ENCODE measurements around the gene ANGPTL2.
"Not testable (repeated sequence)": the region's sequence is repeated elsewhere in the genome, so short reads cannot be mapped to it uniquely, and the experiment has no call there.

The ANGPTL2 gene, protein sequence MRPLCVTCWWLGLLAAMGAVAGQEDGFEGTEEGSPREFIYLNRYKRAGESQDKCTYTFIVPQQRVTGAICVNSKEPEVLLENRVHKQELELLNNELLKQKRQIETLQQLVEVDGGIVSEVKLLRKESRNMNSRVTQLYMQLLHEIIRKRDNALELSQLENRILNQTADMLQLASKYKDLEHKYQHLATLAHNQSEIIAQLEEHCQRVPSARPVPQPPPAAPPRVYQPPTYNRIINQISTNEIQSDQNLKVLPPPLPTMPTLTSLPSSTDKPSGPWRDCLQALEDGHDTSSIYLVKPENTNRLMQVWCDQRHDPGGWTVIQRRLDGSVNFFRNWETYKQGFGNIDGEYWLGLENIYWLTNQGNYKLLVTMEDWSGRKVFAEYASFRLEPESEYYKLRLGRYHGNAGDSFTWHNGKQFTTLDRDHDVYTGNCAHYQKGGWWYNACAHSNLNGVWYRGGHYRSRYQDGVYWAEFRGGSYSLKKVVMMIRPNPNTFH

DNA sequence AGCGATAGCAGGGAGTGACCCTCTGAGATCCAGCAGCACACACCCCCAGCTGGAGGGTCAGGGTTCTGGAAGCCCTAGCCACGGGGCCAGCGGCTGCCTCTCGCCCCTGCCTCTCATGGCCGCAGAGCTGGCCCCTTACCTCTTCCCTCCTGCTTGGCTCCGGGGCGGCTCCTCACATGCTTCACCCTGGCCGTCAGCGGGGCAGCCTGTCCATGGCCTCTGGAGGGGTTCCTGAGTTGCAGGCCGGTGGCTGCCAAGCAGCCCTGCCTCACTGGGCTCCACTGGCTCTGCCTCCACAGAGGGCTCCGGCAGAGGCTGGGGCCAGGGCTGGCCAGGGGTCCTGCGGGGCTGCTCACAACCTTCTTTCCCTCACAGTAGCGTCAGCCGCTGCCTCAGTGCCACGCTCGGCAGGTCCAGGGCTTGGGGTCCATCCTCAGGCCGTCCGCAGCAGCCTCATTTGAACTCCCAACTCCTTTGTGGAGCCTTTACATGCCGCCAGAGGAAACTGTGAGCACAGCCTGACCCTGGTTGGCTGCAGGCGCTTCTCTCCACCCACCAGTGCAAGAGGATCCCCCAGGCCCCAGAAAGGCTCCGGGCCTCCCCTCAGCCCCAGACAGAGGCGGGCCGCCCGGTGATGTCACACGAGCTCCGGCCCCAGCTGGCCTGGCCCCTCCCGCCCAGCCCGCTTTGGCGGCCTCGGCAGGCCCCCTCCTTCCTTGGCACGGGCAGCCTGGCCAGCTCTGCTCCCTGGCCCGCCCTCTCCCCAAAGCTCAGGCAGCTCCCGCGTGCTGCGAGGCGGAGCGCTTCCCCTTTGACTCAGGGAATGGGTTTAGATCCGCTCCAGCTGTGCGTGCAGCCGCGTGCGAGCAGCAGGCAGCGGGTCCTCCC lies at the start of gene ANGPTL2:
Gene ANGPTL2, minus strand, starts transcription at position 460 of the 888 bp plus-strand sequence. CDS start 13,904 bp downstream, outside the sequence.
- DNase-seq: no peak

DNA sequence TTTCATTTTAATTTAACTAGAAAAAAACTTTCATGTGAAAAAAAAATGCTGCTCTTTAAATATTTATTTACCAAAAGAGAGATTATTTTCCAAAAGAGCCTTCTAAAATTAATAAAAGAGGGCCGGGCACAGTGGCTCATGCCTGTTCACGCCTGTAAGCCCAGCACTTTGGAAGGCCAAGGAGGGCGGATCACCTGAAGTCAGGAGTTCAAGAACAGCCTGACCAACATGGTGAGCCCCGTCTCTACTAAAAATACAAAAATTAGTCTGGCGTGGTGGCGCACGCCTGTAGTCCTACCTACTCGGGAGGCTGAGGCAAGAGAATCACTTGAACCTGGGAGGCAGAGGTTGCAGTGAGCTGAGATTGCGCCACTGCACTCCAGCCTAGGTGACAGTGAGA lies 48.9 kb upstream of the ANGPTL2 start:
- DNase-seq: not testable (repeated sequence)

DNA sequence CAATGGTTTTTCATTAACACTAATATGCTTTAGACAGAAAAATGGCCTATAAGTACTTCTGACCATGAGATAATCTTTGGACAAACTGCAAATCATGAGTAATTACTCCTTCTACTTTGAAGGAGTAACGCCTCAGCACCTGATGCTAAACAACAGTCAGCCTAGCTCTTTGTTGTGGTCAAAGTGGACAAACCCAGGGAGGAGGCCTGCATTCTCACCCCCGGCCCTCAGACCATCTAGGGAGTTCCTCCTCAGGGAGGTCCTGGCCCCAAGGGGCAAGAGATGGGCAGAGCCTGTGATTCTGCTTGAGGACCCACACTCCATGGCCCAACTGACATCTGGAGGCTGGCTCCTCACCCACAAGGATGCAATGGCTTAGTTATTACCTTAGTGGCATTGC lies 48.2 kb upstream of the ANGPTL2 start:
- no peak for DNase-seq

DNA sequence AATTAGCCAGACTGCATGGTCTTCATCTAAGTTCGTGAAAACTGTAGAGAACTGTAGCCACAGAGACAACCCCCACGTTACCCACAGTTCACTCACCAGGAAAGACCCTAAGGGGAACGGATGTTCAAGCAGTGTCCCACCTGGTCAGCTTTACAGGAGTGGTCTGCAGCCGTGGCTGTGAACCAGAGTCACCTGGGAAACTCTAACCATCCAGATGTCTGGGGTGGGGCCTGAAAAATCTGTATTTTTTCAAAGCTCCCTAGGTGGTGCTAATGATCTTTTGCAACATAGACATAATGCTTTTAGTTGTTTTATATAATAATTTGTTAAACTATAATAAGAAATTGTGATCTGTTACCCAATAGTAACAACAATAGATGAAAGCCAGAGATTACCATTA lies 47.7 kb upstream of the ANGPTL2 start:
- no peak for DNase-seq

DNA sequence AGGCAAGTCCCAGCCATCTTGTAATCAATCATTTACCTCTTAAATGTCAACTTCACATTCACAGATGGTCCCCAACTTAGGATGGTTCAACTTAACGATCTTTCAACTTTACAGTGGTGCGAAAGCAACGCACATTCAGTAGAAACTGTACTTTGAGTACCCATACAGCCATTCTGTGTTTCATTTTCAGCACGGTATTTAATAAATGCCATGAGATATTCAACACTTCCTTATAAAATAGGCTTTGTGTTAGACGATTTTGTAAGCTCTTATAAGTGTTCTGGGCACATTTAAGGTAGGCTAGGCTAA lies 47.1 kb upstream of the ANGPTL2 start:
- no peak for DNase-seq

DNA sequence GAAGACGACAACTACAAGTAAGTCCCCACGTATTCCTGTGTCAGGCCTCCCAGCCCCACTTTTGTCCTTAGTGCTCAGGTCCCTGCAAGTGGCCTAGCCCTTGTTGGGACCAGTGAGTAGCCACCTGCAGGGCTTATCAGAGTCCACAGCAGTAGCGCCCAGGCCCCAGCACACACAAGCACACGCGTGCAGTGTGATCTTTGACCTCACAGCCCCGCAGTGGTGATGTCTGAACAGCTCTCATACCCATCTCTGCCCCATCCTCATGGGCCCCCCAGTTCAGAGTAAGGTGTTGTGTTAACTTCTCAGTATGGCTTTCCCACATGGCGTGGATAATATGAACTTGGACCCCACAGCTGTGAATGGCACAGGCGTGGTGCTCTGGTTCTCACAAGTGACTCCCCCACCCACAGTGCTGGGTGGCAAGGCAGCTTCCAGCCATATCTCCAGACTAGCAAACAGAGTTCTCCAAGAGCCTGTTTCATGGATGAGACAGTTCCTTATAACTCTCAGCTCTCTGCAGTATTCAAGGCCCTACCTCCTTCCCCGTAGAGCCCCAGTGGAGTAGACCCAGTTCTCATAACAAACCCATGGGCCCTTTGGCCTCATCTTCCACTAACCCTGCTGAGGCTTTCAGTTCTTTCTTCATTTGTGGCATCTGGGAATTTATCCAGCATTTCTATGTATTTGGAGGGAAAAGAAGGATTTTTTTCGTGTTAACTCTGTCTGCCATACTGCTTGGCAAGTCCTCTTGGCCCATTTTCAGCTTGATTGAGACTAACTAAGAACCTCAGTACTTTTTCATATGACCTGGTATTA lies 46.5 kb upstream of the ANGPTL2 start:
- no peak for DNase-seq

DNA sequence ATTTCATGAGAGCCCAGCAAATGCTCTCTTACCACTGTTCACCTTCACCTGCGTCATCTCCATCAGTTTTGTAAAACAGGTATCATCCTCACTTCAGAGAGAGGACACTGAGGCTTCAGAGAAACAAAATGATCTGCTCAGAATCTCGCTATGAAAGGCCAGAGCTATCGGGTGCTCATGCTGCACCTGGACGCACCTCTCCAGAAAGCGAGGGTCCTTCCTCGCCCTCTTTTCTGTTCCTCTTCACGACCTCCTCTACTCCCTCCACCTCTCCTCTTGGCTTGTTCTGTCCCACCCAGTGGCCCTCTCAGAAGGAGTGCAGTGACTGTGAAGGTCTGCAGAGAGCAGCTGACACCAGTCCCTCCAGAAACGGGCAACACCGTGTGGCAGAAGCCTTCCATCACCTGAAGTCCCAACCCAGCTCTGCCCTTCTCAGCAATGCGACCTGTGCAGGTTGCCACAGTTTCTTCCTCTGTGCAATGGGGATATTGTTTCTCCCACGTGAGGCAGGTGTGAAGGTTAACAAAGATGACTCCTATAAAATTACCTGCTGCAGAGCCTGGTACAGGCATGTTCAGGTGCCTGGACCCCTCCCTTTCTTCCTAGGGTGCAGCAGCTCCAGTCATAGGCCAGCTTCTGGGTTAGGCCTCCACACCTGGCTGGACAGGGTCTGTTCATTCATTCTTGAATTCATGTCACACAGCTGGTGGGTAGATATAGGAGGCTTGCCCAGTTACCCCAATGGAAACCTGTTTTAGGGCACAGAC lies 45.3 kb upstream of the ANGPTL2 start:
- no peak for DNase-seq

DNA sequence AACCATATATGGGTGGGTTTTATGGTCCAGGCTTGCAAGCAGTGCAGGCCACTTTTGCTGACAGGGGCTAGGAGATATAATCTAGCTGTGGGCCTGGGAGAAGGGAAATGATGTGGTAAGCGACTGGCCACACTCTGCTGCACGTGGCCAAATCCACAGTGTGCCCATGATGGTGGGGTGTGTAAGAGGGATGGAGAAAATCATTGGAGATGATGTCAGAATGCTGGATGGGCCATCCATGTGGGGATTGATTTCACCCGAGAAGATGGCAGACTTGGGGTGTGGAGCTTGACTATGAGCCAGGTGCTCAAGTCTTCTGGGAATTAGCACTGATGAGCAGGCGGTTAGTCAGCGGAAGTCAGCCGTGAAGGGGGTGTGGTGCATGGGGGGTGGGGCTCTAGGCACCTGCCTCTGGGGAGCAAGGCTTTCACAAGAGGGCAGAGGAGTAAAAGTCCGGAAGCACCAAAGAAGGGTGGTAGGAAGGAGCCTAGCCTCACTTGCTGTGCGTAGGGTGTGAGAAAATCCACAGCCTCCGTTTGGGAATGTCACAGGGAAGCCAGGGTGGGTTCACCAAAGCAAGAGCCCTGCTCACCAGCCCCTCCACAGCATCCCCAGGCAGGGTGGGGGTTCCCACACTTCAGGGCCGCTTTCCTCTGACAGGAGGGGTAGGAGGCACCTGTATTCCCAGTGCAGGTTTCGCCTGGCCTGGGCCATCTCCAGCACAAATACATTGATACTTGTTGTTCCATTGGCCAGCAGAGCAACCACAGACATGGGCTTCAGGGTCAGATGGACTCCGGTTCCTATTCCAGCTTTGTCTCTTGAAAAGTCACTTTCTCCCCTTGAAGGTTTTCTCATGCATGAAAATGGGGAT lies 44.5 kb upstream of the ANGPTL2 start:
- no peak for DNase-seq

DNA sequence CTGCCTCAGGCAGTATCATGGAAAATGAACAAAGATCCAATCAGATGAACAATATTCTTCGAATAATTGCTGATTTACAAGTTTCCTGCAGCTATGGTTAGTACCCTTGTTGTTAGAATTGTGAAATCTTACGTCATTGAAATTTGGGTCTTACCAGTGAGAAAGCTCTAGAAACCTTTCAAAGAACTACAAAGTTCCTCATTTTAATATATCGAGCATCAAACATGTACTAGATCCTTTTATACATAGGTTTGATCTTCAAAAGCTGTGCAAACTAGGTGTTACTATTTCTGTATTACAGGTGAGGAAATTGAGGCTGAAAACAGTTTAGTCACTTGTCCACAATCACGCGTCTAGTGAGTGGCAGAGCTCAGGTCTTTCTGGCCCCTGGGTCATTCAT lies 43.7 kb upstream of the ANGPTL2 start:
- DNase-seq: no peak

DNA sequence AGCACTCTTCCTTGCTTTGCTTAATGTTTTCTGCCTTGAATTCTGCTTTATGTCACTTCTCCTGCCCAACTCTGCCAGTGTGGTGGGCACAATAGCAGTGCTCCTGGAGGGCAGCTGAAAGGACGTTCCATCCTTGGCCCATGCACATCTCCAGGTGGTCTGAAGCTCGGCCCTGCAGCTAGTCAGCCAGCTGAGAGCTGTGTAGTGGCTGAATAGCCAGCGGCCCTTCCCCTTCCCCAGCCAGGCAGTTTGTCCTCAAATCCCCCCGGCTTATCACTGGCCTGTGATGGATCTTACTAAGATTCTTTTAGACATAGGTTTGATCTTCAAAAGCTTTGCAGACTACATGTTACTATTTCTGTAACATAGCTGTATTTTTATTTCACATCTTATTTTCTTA lies 42.7 kb upstream of the ANGPTL2 start:
- DNase-seq: no peak

DNA sequence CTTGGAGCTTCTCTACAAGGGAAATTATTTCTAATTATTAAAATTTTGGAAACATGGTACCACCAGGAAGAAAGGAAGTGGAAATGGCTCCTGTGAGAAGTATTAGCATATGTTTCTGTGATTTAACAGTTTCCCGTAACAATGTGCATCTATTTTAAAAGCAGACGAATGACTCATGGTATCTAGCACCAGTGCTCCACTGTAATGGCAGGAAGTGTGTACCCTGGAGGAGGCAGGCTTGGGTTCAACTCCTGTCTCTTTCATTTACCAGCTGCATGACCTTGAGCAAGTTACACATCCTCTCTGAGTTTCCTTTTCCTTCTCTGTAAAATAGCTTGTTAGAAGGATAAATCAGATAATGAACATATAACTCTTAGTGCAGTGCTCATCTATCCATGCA lies 41.0 kb upstream of the ANGPTL2 start:
- no peak for DNase-seq

DNA sequence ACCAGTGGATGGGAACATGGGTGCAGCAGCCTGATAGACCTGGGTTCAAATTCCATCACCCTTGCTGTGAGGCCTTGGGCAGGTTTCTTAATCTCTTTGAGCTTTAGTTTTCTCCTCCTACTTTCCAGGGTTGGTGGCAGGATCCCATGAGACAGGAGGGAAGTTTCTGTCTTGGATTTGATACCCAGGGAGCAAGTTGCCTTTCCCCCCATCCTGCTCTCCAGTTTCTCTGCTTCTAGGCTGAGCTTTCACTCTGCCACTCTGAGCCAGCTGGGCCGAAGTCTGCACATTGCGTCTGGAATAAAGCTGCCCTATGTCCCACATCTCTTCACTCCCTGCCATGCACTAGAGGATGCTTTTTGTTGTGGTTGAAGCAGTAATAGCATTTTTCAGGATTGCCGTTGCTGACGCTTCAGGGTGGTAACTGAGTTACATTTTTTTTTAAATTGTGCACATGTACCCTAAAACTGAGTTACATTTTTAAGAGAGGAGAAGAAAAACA lies 40.5 kb upstream of the ANGPTL2 start:
- no peak for DNase-seq

DNA sequence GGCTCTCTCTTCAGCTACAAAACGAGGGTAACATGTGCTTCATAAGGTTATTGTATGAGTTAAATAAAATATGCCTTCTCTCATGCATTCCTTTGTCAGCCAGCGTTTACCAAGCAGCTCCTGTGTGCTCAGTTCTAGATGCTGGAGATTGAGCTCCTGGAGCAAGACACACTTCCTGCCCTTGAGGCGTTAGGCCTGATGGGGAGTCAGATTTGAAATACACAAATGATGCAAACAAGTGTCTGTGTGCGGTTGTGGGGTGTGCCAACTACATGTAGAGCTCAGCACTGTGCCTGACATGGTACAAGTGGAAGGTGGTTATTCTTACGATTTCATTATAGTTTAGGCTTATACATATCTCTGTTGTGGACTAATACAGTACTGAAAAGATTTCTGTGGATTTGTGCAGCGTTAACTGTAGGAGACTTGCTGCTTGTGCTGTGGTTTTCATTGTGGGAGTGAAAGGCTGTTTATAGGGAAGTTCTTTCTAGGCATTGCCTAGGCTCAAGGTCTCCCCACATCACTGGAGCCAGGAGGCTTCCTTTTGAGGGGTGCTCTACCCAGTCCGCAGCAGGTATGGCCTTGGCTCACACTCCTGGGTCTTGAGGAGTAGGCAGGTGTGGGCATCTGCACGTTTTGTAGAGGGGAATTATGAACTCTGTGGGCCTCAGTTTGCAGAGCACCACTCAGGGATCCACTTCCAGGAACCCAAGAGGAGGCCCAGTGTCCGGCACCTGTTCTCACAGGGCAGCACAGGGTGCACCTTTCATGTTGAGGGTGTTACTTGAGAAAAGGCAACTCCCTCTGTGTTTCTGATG lies 39.8 kb upstream of the ANGPTL2 start:
- no peak for DNase-seq

DNA sequence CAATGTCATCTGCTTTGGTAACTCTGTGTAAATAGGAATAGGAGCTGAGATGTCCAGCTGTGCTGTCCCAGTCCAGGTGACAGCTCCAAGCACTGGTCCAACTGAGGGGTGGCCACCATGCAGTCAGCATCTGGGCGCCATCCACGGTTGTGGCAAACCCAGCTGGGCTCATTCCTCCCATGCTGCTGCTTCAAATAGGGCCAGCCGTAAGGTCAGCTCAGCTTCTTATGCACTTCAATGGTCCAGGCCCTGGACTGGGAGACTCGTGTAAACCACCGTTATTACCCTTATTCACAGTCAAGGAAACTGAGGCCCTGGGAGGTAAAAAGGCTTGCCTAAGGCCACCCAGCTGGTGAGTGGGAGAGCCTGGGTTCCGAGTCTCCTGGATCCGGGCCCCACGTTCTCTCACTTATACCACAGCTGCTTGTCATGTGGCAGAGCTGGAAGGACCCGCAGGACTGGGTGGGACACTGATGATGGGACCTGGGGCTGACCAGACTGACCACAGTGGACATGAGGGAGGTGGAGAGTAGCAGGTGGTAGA lies 38.7 kb upstream of the ANGPTL2 start:
- no peak for DNase-seq

DNA sequence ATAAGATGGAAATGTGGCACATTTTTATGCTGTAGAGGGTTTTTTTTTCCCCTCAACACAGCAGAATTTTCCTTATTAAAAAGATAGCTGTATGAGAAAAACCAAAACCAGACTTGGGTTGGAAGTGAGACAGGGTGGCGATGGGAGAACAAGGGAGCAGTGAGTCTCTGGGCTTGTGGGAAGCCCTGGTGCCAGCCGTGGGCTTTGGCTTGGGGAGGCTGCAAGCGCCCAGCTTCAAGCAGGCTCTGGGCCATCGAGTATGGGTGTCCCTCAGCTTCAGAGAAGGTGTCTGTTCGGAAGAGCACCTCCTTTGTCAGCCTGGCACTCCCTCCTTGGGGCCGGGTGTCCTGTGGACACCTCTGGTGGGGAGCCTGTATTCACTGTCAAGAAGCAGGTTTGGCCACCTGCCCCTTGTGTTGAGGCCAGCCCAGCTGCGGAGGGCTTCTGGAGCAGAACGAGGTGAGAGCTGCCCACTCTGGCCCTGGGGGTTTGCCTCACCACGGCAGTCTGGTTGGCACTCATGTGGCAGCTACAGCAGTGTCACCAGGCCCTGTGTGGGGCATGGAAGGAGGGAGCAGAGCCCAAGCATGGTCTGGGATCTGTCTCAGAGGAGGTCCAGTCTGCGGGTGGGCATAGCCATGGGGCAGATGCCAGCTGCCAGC lies 37.6 kb upstream of the ANGPTL2 start:
- no peak for DNase-seq

DNA sequence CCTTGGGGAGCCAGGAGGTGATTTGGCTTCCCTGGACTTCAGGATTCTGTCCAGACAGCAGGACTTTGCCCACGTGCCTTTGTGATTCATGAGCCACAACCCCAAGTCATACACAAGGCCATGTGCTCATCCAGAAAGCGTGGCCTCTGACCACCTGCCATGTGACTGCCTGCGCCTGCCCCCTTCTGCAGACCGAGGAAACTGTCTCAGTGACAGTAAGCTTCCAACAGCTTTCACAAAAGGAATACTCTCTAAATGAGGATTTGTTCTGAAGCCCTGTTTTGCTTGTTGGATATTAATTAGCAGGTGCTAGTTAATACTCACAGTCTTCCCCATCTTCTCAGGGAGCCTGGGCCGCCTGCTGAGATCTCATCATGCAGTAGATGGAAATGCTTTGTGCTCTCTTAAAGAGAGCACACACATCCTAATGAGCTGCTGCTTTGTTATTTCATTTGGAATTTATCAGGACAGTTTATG lies 36.9 kb upstream of the ANGPTL2 start:
- DNase-seq: no peak

DNA sequence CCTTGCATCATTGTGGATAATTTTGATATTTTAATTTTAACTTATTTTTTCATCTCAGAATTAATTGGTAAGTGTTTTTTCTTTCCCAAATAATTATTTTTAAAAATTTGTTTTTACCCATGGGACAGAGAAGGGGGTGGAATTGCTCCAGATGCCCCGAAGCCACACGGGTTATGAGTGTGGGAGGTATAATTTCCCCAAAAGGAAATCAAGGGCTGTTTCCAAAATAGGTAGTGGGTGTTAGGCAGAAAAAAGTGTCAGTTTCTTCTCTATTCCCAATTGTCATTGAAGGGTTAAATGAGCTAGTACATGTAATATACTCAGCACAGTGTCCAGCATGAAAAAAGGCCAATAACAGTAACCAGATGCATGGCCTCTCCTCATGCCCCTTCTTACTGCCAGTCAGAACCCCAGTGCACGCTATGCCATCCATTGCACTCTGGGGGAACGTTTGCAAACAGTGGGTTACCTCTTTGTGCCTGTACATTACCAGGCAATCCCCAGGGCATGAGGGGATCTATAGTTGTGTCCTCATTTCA lies 36.4 kb upstream of the ANGPTL2 start:
- DNase-seq: no peak

DNA sequence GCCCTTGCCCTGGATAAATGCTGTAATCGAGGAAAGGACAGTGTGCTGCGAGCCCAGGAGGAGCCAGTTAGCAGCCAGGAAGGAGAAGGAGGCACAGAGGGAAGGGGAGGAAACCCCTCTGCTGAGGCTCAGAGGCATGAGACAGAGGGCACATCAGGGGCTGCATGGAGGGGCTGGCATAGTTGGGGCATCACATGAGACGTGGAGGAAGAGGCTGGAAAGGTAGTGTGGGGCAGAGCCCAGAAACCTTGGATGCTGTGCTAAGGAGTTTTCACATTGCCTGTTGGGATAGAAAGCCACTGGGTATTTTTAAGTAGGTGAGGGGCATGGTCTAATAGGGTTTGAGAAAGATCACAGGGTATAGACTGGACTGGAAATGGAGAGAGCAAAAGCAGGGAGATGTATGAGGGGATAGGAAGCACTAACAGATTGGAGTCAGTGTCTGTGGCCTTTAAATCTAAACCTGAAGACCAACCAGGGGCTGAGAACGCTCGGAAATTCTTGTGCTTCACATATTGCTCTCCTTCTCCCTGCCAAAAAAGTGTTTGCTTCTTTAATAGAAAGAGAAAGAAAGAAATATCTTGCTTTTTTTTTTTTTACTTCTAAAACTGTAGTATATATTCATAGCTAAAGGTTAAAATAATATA lies 33.0 kb upstream of the ANGPTL2 start:
- DNase-seq: no peak
